Neural cell (in vitro differentiated cells): Measurements from ENCODE around the gene RBMS3. TPM values are rescaled to one million over a fixed set of nuclear protein-coding genes. Genes with fewer than 3 reads are reported as not detected.

Experiments
- H2AFZ ChIP-seq: fragments of 200-600, 300-800 bp; sonication (generic), shearing (Covaris generic); 2 replicates; pipeline ENCODE4 v1.6.0; 2014; ENCODE audit warnings: low read depth, mild to moderate bottlenecking, antibody characterized with exemption, low read length, moderate library complexity
- H3F3A ChIP-seq: fragments of 200-600 bp; shearing (Covaris generic); 2 replicates; pipeline ENCODE4 v1.6.1; 2016; ENCODE audit warnings: mild to moderate bottlenecking, moderate library complexity, mixed read lengths, antibody characterized with exemption, low read length; ENCODE audit not compliant: insufficient read depth, poor library complexity, severe bottlenecking
- H3K27ac ChIP-seq: fragments of 200-600, 300-800 bp; sonication (generic), shearing (Covaris generic); 2 replicates; pipeline ENCODE4 v1.5.1; 2014; ENCODE audit warnings: mild to moderate bottlenecking, low read length, moderate library complexity
- H3K27me3 ChIP-seq: fragments of 300-800, 200-600 bp; sonication (generic), shearing (Covaris generic); 2 replicates; pipeline ENCODE4 v1.6.0; 2014; ENCODE audit warnings: mild to moderate bottlenecking, low read depth, low read length, moderate library complexity; ENCODE audit not compliant: insufficient read depth
- H3K36me3 ChIP-seq: fragments of 300-800, 200-600 bp; sonication (generic), shearing (Covaris generic); 2 replicates; pipeline ENCODE4 v1.5.1; 2014; ENCODE audit warnings: mild to moderate bottlenecking, antibody characterized with exemption, low read length, moderate library complexity; ENCODE audit not compliant: insufficient read depth
- H3K4me2 ChIP-seq: fragments of 300-800, 200-600 bp; sonication (generic), shearing (Covaris generic); 2 replicates; pipeline ENCODE4 v1.6.0; 2014; ENCODE audit warnings: mild to moderate bottlenecking, low read length
- H3K4me3 ChIP-seq: fragments of 300-800, 200-600 bp; sonication (generic), shearing (Covaris generic); 2 replicates; pipeline ENCODE4 v1.5.1; 2014; ENCODE audit warnings: mild to moderate bottlenecking, low read length, moderate library complexity
- H3K79me2 ChIP-seq: fragments of 200-600 bp; shearing (Covaris generic); replicated peaks from 2 replicates; pipeline ENCODE4 v1.6.0; 2014; ENCODE audit warnings: mild to moderate bottlenecking, low read length, moderate library complexity; ENCODE audit not compliant: insufficient read depth
- H3K9ac ChIP-seq: fragments of 300-800, 200-600 bp; sonication (generic), shearing (Covaris generic); 2 replicates; pipeline ENCODE4 v1.6.1; 2016; ENCODE audit warnings: mild to moderate bottlenecking, low read length, mixed read lengths
- H3K9me2 ChIP-seq: fragments of 200-600 bp; shearing (Covaris generic); 2 replicates; pipeline ENCODE4 v1.6.1; 2016; ENCODE audit warnings: mild to moderate bottlenecking, low read length, mixed read lengths; ENCODE audit not compliant: insufficient read depth
- H3K9me3 ChIP-seq: fragments of 200-600, 300-800 bp; sonication (generic), shearing (Covaris generic); 2 replicates; pipeline ENCODE4 v1.6.1; 2016; ENCODE audit warnings: mild to moderate bottlenecking, mixed run types, low read length, moderate library complexity, mixed read lengths
- H4K20me1 ChIP-seq: fragments of 200-600 bp; shearing (Covaris generic); 2 replicates; pipeline ENCODE4 v1.6.1; 2016; ENCODE audit warnings: mild to moderate bottlenecking, mixed run types; ENCODE audit not compliant: insufficient read depth
- EP300 ChIP-seq: fragments of 450-650 bp; conservative IDR thresholded peaks from 2 replicates; pipeline ENCODE4 v1.6.1; 2014; ENCODE audit warnings: antibody characterized with exemption, mild to moderate bottlenecking, moderate library complexity; ENCODE audit not compliant: poor library complexity, severe bottlenecking
- EZH2 ChIP-seq: fragments of 200-600, 300-800 bp; shearing (Covaris generic), sonication (generic); IDR thresholded peaks from 2 replicates; pipeline ENCODE4 v1.6.1; 2014; ENCODE audit warnings: antibody characterized with exemption, low read length, borderline replicate concordance, mild to moderate bottlenecking; ENCODE audit not compliant: insufficient read depth, poor library complexity, severe bottlenecking
- MXI1 ChIP-seq: fragments of 450-650 bp; conservative IDR thresholded peaks from 2 replicates; pipeline ENCODE4 v1.6.1; 2014; ENCODE audit warnings: antibody characterized with exemption, mild to moderate bottlenecking; ENCODE audit not compliant: poor library complexity, severe bottlenecking
- POLR2AphosphoS5 ChIP-seq: IDR thresholded peaks from 2 replicates; pipeline ENCODE4 v1.6.1; 2012
- RAD21 ChIP-seq: fragments of 450-650 bp; conservative IDR thresholded peaks from 2 replicates; pipeline ENCODE4 v1.6.1; 2014; ENCODE audit warnings: antibody characterized with exemption, mild to moderate bottlenecking, moderate library complexity
- SMC3 ChIP-seq: fragments of 450-650 bp; conservative IDR thresholded peaks from 2 replicates; pipeline ENCODE4 v1.6.1; 2014; ENCODE audit warnings: antibody characterized with exemption, mild to moderate bottlenecking, moderate library complexity; ENCODE audit not compliant: poor library complexity
- TAF1 ChIP-seq: IDR thresholded peaks from 2 replicates; pipeline ENCODE4 v1.6.1; 2012; ENCODE audit warnings: low read depth
- polyA plus RNA-seq: library from polyadenylated mRNA; depleted of rRNA; stranded (reverse); fragments of >200 nt; gene quantifications from 2 replicates; pipeline ENCODE4 v1.2.3, GENCODE V29; 2014
- TF ChIP-seq, protein P1 (sequence below): IDR thresholded peaks from 2 replicates; pipeline ENCODE4 v1.6.1; 2012; ENCODE audit warnings: borderline replicate concordance
- TF ChIP-seq, protein P2 (sequence below): fragments of 450-650 bp; IDR thresholded peaks from 2 replicates; pipeline ENCODE4 v1.5.1; 2014; ENCODE audit warnings: antibody characterized with exemption, mild to moderate bottlenecking, moderate library complexity; ENCODE audit not compliant: poor library complexity, severe bottlenecking

The RBMS3 gene
- polyA plus RNA-seq, 1 donor from 2014 or later: 0.53 TPM

DNA sequence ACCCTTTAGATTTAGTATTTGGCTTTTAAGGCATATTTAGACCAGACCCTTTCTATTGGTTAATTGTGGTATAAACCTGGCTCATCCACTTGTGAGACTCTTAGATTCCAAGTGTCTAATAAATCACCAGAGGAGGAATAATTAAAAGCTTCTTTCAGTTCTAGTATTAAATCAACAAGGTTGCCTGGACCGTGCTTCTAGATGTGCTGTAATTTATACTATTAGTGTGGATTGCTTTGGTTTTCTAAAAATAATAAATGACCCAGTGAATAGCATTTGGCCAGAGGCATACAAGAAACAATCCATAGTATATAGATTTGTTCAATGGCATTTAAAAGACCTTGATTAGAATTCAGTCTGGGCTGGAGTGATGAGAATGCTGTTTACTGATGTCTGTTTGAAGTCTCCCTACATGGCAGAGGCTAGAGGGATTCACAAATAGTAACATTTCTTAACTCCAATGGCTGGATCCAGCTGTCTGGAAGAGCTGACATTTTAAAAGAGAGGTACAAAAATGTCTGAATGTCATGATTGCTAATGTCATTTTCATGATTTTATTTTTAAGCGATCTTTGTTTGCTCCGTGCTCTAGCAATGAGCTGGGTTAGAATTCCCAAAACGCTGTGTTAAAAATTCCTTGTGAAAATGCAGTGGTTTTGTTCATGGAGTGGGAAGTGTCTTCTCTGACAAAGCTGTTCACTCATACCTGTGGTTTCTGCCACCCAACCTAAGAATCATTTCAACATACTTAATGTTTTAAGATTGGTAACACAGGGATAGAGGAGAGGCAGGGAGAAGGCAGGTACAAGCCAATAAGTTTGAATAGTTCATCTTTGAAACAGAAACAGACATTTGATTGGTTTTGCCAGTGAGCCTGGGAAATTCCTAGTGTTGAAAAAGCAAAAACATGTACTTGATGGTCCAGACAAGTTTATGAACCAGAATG, 89.9 kb downstream of the RBMS3 start:
- Histone ChIP-seq H3K27ac (no peak overlapping the region), H3K9me2 (no peaks in the 10 kb centered on the region), H3K79me2 (no peaks in the 10 kb centered on the region), H3K9me3 (no peaks in the 10 kb centered on the region), H3K36me3 (no peaks in the 10 kb centered on the region), H4K20me1 (no peaks in the 10 kb centered on the region), H3K9ac (no peak overlapping the region), H3F3A (no peaks in the 10 kb centered on the region), H2AFZ (no peak overlapping the region), H3K27me3 (no peaks in the 10 kb centered on the region), H3K4me2 (no peak overlapping the region), H3K4me3 (no peak overlapping the region)
- TF ChIP-seq EP300: no peak
- TF ChIP-seq TAF1: no peak
- TF ChIP-seq POLR2AphosphoS5: no peak
- TF ChIP-seq MXI1: no peak

DNA sequence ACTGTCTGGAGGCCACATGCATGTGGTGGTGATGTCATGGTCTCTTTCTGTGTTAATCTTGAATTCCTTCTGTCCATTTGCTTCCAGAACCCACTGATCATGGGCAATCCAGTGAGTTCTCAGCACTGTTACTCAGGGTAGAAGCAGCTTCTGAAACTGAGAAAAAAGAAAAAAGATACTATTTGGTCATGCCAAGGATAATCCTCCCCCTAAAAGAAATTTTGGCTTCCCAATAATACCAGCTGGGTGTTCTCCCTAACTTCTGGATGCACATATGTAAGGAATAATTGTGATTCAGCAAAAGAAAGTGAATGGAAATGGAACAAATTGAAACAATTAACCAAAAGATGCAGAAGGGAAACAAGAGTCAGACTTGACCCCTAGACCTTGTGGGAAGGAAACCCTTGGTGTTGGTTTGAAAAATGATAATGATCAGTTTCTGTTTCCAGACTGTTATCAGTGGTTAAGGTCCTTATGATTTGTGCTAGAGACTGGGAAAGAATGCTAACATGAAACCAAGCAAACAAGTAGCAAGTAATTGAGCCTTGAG, 92.3 kb downstream of the RBMS3 start:
- no peaks in the 10 kb centered on the region for H3F3A ChIP-seq

More for the DNA sequence above, 92.3 kb downstream of the RBMS3 start:
- no peak overlapping the region for H3K27ac ChIP-seq
- no peaks in the 10 kb centered on the region for H3K79me2 ChIP-seq
- no peaks in the 10 kb centered on the region for H3K9me3 ChIP-seq
- no peak overlapping the region for H3K9ac ChIP-seq
- H3K27me3 ChIP-seq: no peaks in the 10 kb centered on the region
- no peaks in the 10 kb centered on the region for H3K36me3 ChIP-seq
- H3K4me3 ChIP-seq: no peak overlapping the region
- TF ChIP-seq RAD21 (no peak), MXI1 (no peak), SMC3 (no peak), EP300 (no peak), POLR2AphosphoS5 (no peak), TAF1 (no peak), EZH2 (no peak)
- TF ChIP-seq, protein P1, sequence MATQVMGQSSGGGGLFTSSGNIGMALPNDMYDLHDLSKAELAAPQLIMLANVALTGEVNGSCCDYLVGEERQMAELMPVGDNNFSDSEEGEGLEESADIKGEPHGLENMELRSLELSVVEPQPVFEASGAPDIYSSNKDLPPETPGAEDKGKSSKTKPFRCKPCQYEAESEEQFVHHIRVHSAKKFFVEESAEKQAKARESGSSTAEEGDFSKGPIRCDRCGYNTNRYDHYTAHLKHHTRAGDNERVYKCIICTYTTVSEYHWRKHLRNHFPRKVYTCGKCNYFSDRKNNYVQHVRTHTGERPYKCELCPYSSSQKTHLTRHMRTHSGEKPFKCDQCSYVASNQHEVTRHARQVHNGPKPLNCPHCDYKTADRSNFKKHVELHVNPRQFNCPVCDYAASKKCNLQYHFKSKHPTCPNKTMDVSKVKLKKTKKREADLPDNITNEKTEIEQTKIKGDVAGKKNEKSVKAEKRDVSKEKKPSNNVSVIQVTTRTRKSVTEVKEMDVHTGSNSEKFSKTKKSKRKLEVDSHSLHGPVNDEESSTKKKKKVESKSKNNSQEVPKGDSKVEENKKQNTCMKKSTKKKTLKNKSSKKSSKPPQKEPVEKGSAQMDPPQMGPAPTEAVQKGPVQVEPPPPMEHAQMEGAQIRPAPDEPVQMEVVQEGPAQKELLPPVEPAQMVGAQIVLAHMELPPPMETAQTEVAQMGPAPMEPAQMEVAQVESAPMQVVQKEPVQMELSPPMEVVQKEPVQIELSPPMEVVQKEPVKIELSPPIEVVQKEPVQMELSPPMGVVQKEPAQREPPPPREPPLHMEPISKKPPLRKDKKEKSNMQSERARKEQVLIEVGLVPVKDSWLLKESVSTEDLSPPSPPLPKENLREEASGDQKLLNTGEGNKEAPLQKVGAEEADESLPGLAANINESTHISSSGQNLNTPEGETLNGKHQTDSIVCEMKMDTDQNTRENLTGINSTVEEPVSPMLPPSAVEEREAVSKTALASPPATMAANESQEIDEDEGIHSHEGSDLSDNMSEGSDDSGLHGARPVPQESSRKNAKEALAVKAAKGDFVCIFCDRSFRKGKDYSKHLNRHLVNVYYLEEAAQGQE: no peak
- TF ChIP-seq, protein P2, sequence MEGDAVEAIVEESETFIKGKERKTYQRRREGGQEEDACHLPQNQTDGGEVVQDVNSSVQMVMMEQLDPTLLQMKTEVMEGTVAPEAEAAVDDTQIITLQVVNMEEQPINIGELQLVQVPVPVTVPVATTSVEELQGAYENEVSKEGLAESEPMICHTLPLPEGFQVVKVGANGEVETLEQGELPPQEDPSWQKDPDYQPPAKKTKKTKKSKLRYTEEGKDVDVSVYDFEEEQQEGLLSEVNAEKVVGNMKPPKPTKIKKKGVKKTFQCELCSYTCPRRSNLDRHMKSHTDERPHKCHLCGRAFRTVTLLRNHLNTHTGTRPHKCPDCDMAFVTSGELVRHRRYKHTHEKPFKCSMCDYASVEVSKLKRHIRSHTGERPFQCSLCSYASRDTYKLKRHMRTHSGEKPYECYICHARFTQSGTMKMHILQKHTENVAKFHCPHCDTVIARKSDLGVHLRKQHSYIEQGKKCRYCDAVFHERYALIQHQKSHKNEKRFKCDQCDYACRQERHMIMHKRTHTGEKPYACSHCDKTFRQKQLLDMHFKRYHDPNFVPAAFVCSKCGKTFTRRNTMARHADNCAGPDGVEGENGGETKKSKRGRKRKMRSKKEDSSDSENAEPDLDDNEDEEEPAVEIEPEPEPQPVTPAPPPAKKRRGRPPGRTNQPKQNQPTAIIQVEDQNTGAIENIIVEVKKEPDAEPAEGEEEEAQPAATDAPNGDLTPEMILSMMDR: no peak
- no peak overlapping the region for H2AFZ ChIP-seq
- no peaks in the 10 kb centered on the region for H3K9me2 ChIP-seq
- no peaks in the 10 kb centered on the region for H4K20me1 ChIP-seq
- H3K4me2 ChIP-seq: no peak overlapping the region
